HepG2 (cell line): ENCODE results near the gene GTPBP6. TPM values are rescaled to one million over a fixed set of nuclear protein-coding genes. Genes with fewer than 3 reads are reported as not detected.

ENCODE experiments used
- ATAC-seq: fragments of 200-7000 bp; cut with Tn5 transposase; 3 replicates; pipeline ENCODE4 v1.9.1; 2020; ENCODE audit warnings: mild to moderate bottlenecking, moderate library complexity
- BruUV-seq: library from RNA; stranded (reverse); fragments of 400-500 nt; replicated peaks from 2 replicates; lab custom pipeline; 2021; lab: Mats Ljungman, UMichigan
- CTCF ChIA-PET: fragments of 300-600 bp; formaldehyde crosslinking; extraction: SDS; loops from one replicate; lab custom pipeline; 2021; ENCODE audit warnings: low total read pairs, inconsistent platforms, low intra/inter-chr PET ratio; lab: Yijun Ruan, JAX
- POLR2A ChIA-PET: fragments of 350-600 bp; sonication (Branson Sonifier 250); formaldehyde crosslinking; loops from one replicate; lab custom pipeline; 2020; ENCODE audit warnings: antibody characterized with exemption, inconsistent platforms; lab: Yijun Ruan, JAX
- DNase-seq: peaks from one replicate; pipeline ENCODE4 v3.0.0-alpha.2; 2015; ENCODE audit warnings: low spot score
- FAIRE-seq: peaks from 3 replicates; lab custom pipeline; 2011; peaks lifted over from hg19 to GRCh38; lab: Jason Lieb, UNC
- H2AFZ ChIP-seq: one replicate; pipeline ENCODE4 v1.6.1; 2011; ENCODE audit warnings: low read length, inconsistent platforms
- H3K27ac ChIP-seq: fragments of 300-600 bp; 3 replicates; pipeline ENCODE4 v1.8.0; 2011; ENCODE audit warnings: mixed run types, mild to moderate bottlenecking, mixed read lengths, low read length, inconsistent platforms; ENCODE audit not compliant: insufficient read depth; ENCODE audit errors: extremely low read length
- H3K27me3 ChIP-seq, 2 experiments: fragments of 200-600 bp in 1 of 2; 2 replicates in 1 of 2; 3 replicates in 1 of 2; pipeline versions ENCODE4 v1.6.0 to v1.8.0; 2011; ENCODE audit warnings: low read length in 2 of 2, mild to moderate bottlenecking in 2 of 2, moderate library complexity in 2 of 2, inconsistent platforms in 1 of 2; ENCODE audit not compliant: insufficient read depth in 2 of 2, control insufficient read depth in 1 of 2
- H3K36me3 ChIP-seq, 2 experiments: fragments of 200-600 bp in 1 of 2; replicated peaks in 1 of 2; 2 replicates in 1 of 2; 3 replicates in 1 of 2; pipeline versions ENCODE4 v1.5.1 to v1.8.0; 2011; ENCODE audit warnings: low read length in 2 of 2, inconsistent platforms in 1 of 2; ENCODE audit not compliant: insufficient read depth in 2 of 2, control insufficient read depth in 1 of 2
- H3K4me1 ChIP-seq: 2 replicates; pipeline ENCODE4 v1.5.1; 2012; ENCODE audit warnings: low read length, inconsistent platforms; ENCODE audit not compliant: insufficient read depth
- H3K4me2 ChIP-seq: 2 replicates; pipeline ENCODE4 v1.6.0; 2011; ENCODE audit warnings: low read depth, low read length, inconsistent platforms
- H3K4me3 ChIP-seq, 3 experiments: fragments of 200-600 bp in 1 of 3; sonication (generic), shearing (Covaris generic) in 1 of 3; replicated peaks in 1 of 3; 2 replicates each; pipeline ENCODE4 v1.5.1; 2011 to 2016; ENCODE audit warnings: low read length in 3 of 3, inconsistent platforms in 2 of 3, low read depth in 2 of 3, mild to moderate bottlenecking in 2 of 3, control low read depth in 1 of 3, mixed read lengths in 1 of 3; ENCODE audit not compliant: insufficient read depth in 1 of 3
- H3K79me2 ChIP-seq: one replicate; pipeline ENCODE4 v1.6.1; 2011; ENCODE audit warnings: low read length, inconsistent platforms; ENCODE audit not compliant: insufficient read depth
- H3K9ac ChIP-seq: 2 replicates; pipeline ENCODE4 v1.6.0; 2011; ENCODE audit warnings: mild to moderate bottlenecking, low read depth, low read length, inconsistent platforms; ENCODE audit not compliant: insufficient read depth
- H3K9me3 ChIP-seq: 2 replicates; pipeline ENCODE4 v1.5.1; 2012; ENCODE audit warnings: mild to moderate bottlenecking, low read length
- H4K20me1 ChIP-seq: 2 replicates; pipeline ENCODE4 v1.6.0; 2011; ENCODE audit warnings: inconsistent platforms, mild to moderate bottlenecking, low read length, moderate library complexity; ENCODE audit not compliant: insufficient read depth
- AGO2 ChIP-seq: fragments of 200-400 bp; formaldehyde crosslinking; optimal IDR thresholded peaks from 2 replicates; pipeline ENCODE3; 2017; ENCODE audit warnings: mild to moderate bottlenecking, low read depth, low read length, moderate library complexity
- HMG20A ChIP-seq: IDR thresholded peaks from 2 replicates; pipeline ENCODE4 v1.6.1; 2016; ENCODE audit warnings: borderline replicate concordance
- HNRNPLL ChIP-seq: fragments of 200-400 bp; formaldehyde crosslinking; IDR thresholded peaks from 2 replicates; pipeline ENCODE4 v1.6.1; 2017; ENCODE audit warnings: mild to moderate bottlenecking, low read depth, low read length; ENCODE audit not compliant: poor library complexity, severe bottlenecking
- NAIF1 ChIP-seq: sonication (generic); formaldehyde crosslinking; IDR thresholded peaks from 2 replicates; pipeline ENCODE4 v1.5.0; 2020; ENCODE audit warnings: mild to moderate bottlenecking, missing genetic modification reagents, borderline replicate concordance
- PHF20 ChIP-seq: sonication (generic); formaldehyde crosslinking; IDR thresholded peaks from 2 replicates; pipeline ENCODE4 v1.5.0; 2020; ENCODE audit warnings: mild to moderate bottlenecking, missing genetic modification reagents
- ZNF496 ChIP-seq: sonication (generic); formaldehyde crosslinking; IDR thresholded peaks from 2 replicates; pipeline ENCODE4 v1.8.1; 2023; ENCODE audit warnings: mild to moderate bottlenecking, moderate library complexity, missing genetic modification reagents; ENCODE audit not compliant: insufficient replicate concordance
- whole genome bisulfite sequencing: methylation state at CpG from one replicate; pipeline ENCODE4 v1.1.6; 2017; ENCODE audit warnings: low lambda C conversion rate; 5-methylcytosine and 5-hydroxymethylcytosine counted together
- in situ Hi-C: cut with HindIII; loops from 2 replicates; pipeline ENCODE4 v1.10.0; 2017; ENCODE audit warnings: low pct_unique_long_range_greater_than_20kb; ENCODE audit not compliant: extremely low pct_ligation_motif_present
- intact Hi-C: fragments of 100-400 bp; cut with micrococcal nuclease; formaldehyde crosslinking; loops from one replicate; pipeline ENCODE4 v1.10.0; 2022; ENCODE audit not compliant: unreplicated experiment
- polyA plus RNA-seq, 8 experiments: library from polyadenylated mRNA; depleted of rRNA in 3 of 8; stranded (reverse) in 7 of 8; unstranded in 1 of 8; fragments of >200 nt; fragmentation: Illumina TruSeq in 4 of 8; extraction: Trizol in 4 of 8; gene quantifications; 2 replicates each; pipeline versions ENCODE4 v1.2.1 to v1.2.3, GENCODE V29; 2011 to 2016; ENCODE audit warnings: low read depth in 4 of 8, missing spikeins in 1 of 8, mixed read lengths in 1 of 8; ENCODE audit not compliant: insufficient read depth in 1 of 8
- total RNA-seq, 5 experiments: library from RNA; depleted of rRNA; stranded (reverse); fragments of >200 nt; fragmentation: Illumina TruSeq; extraction: Trizol; gene quantifications; 2 replicates each; pipeline ENCODE4 v1.2.3, GENCODE V29; 2016; ENCODE audit warnings: low read depth in 1 of 5
- TF ChIP-seq, protein P1 (sequence below): sonication (generic); formaldehyde crosslinking; IDR thresholded peaks from 2 replicates; pipeline ENCODE4 v1.4.0; 2020; ENCODE audit warnings: missing genetic modification reagents

The GTPBP6 gene
- total and polyA plus RNA-seq, 2 of the 13 experiments (the other 11 are each of a cell fraction or from before 2014, with no cell fraction given): 20.2 to 39.6 TPM

DNA sequence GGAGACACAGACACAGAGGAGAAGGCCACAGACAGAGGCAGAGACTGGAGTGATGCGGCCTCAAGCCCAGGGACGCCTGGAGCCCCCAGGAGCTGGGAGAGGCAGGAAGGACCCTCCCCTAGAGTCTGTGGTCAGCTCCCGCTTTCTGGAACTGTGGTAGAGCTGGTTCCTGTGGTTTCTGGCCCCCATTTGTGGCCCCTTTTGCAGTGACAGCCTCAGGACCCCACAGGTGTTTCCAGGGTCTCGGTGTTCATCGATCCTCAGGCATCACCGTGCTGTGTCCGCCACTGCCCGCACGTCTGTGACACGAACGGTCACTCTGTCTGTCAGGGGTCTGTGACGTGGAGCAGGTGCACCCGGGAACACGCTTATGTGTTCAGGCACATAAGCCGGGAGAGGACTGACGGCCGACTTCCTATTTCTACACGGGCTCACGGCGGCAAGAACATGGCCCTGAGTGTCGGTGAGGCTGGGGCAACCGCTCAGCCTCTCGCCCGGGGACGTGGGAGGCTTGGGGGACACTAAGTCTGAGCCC lies 7.9 kb downstream of the GTPBP6 start:
- ChIA-PET POLR2A (no interaction called here), CTCF (no interaction called here)
- TF ChIP-seq, protein P1, sequence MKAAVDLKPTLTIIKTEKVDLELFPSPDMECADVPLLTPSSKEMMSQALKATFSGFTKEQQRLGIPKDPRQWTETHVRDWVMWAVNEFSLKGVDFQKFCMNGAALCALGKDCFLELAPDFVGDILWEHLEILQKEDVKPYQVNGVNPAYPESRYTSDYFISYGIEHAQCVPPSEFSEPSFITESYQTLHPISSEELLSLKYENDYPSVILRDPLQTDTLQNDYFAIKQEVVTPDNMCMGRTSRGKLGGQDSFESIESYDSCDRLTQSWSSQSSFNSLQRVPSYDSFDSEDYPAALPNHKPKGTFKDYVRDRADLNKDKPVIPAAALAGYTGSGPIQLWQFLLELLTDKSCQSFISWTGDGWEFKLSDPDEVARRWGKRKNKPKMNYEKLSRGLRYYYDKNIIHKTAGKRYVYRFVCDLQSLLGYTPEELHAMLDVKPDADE (CRISPR knock-in tag): no peak
- TF ChIP-seq NAIF1 (CRISPR knock-in tag): no peak
- TF ChIP-seq PHF20 (CRISPR knock-in tag): no peak
- TF ChIP-seq ZNF496 (CRISPR knock-in tag): no peak
- TF ChIP-seq HNRNPLL: peak; percentile 56
- no peak overlapping the region for H2AFZ ChIP-seq
- in situ Hi-C loops (no loop called here), intact Hi-C loops (no loop called here)
- no peak overlapping the region for H3K4me2 ChIP-seq
- ATAC-seq: no peak
- H4K20me1 ChIP-seq: peaks cover 18% of the 10 kb centered on the region
- H3K9ac ChIP-seq: no peak overlapping the region
- no peak overlapping the region for H3K4me3 ChIP-seq
- H3K27ac ChIP-seq: no peak overlapping the region
- no peaks in the 10 kb centered on the region for H3K27me3 ChIP-seq
- no TSS peak for BruUV-seq
- H3K4me1 ChIP-seq: no peaks in the 10 kb centered on the region
- no peaks in the 10 kb centered on the region for H3K9me3 ChIP-seq
- no peak for FAIRE-seq
- H3K36me3 ChIP-seq: peaks cover 20 to 61% of the 10 kb centered on the region in 2 experiments
- no peaks in the 10 kb centered on the region for H3K79me2 ChIP-seq
- 93% methylated on average over 22 of the region's 25 CpGs for WGBS
- DNase-seq: no peak

DNA sequence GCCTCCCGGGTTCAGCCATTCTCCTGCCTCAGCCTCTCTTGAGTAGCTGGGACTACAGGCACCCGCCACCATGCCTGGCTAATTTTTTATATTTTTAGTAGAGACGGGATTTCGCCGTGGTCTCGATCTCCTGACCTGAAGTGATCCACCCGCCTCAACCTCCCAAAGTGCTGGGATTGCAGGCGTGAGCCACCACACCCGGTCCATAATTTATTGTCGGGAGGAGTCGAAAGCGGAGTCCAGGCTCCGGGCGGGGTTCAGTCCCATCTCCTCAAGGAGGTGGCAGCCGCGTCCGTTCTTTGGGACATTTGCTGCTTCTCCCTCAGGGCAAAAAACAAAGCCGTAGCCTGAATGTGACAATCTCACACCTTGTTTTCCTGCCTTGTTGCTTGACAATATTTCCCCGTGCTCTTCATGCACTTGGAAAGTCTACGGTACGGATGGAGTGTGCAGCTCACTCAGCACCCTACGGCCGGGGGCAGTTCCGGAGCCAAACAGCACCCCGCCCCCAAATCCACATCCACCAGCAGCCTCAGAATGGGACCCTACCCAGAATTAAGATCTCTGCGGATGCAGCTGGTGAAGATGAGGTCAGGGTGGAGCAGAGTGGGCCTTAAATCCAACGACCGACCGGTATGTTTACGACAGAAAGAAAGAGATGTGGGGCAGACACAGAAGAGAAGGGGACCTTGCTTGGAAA lies 9.6 kb downstream of the GTPBP6 start:
- no TSS peak for BruUV-seq
- WGBS: 97% methylated on average over 29 of the region's 30 CpGs
- intact Hi-C loops: no loop called here
- peak; percentile 73 for TF ChIP-seq AGO2
- TF ChIP-seq HMG20A (CRISPR knock-in tag): no peak
- FAIRE-seq (no peak), ATAC-seq (no peak), DNase-seq (no peak)
- Histone ChIP-seq H3K27me3 (no peaks in the 10 kb centered on the region), H3K4me1 (no peaks in the 10 kb centered on the region), H2AFZ (no peak overlapping the region), H3K79me2 (no peaks in the 10 kb centered on the region), H3K4me2 (no peak overlapping the region), H3K4me3 (no peak overlapping the region), H3K36me3 (peaks cover 16 to 51% of the 10 kb centered on the region in 2 experiments), H3K27ac (no peak overlapping the region), H3K9me3 (no peaks in the 10 kb centered on the region), H4K20me1 (peaks cover 26% of the 10 kb centered on the region), H3K9ac (no peak overlapping the region)
- CTCF ChIA-PET: no interaction called here
- POLR2A ChIA-PET: no interaction called here
- in situ Hi-C loops: no loop called here
